Measurements from ENCODE around the gene NAPB. TPM values are rescaled to one million over a fixed set of nuclear protein-coding genes. Genes with fewer than 3 reads are reported as not detected.

NAPB gene
- total RNA-seq, 4 donors from 2014 or later = 7.4 to 13.9 (median 11.9) TPM

DNA sequence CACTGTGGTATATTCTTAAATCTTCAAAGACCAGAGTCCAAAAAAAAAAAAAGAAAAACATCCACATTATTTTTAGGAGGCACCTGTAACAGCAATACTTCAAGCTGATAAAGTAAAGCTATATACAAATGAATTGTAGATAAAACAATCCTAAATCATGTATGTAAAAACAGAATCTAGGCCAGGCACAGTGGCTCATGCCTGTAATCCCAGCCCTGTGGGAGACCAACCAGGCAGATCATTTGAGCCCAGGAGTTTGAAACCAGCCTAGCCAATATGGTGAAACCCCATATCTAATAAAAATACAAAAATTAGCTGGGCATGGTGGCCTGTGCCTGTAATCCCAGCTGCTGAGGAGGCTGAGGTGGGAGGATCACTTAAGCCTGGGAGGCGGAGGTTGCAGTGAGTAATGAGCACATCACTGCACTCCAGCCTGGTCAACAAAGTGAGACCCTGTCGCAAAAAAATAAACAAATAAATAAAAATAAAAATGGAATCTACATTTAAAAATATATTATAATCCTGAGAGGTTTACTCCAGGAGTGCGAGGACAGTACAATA lies 7.3 kb downstream of the NAPB start:
- H3K27me3 ChIP-seq = no peaks in the 10 kb centered on the region

DNA sequence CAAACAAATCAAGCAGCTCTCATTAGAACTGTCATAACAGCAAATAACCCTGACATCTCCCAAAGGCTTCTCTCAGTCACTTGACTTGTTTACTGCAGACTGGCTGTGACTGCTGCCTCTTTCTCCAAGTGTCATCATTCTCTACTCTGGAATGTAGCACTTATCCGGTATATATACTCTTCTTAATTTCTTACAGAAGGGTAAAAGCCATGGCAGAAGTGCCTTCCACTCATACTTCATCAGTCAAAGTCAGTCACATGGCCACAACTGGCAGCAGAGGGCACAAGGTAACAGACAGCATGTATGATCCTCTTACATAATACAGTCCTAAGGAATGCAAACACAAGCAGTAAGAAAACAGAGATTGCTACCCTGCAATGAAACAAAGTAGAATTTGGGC lies 9.3 kb downstream of the NAPB start:
- H3K27me3 ChIP-seq = no peaks in the 10 kb centered on the region
- H3K27ac ChIP-seq = no peak overlapping the region
- H3K4me1 ChIP-seq = peaks cover 0 to 6% (median 0%) of the 10 kb centered on the region in 4 donors
- H3K9me3 ChIP-seq = no peaks in the 10 kb centered on the region
- no peak for DNase-seq
- no peaks in the 10 kb centered on the region for H3K36me3 ChIP-seq
- H3K4me3 ChIP-seq = no peak overlapping the region
- TF ChIP-seq, protein P1, sequence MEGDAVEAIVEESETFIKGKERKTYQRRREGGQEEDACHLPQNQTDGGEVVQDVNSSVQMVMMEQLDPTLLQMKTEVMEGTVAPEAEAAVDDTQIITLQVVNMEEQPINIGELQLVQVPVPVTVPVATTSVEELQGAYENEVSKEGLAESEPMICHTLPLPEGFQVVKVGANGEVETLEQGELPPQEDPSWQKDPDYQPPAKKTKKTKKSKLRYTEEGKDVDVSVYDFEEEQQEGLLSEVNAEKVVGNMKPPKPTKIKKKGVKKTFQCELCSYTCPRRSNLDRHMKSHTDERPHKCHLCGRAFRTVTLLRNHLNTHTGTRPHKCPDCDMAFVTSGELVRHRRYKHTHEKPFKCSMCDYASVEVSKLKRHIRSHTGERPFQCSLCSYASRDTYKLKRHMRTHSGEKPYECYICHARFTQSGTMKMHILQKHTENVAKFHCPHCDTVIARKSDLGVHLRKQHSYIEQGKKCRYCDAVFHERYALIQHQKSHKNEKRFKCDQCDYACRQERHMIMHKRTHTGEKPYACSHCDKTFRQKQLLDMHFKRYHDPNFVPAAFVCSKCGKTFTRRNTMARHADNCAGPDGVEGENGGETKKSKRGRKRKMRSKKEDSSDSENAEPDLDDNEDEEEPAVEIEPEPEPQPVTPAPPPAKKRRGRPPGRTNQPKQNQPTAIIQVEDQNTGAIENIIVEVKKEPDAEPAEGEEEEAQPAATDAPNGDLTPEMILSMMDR (IDR thresholded peaks at IDR 0.05) = no peak
- TF ChIP-seq POLR2A (IDR thresholded peaks at IDR 0.05) = no peak

More for the DNA sequence above, 7.3 kb downstream of the NAPB start:
- DNase-seq = no peak
- Histone ChIP-seq H3K36me3 (no peaks in the 10 kb centered on the region), H3K4me3 (no peak overlapping the region), H3K4me1 (peaks cover 0 to 7% (median 0%) of the 10 kb centered on the region in 4 donors), H3K9me3 (no peaks in the 10 kb centered on the region), H3K27ac (no peak overlapping the region)
- TF ChIP-seq POLR2A (IDR thresholded peaks at IDR 0.05) = no peak
- TF ChIP-seq, protein P1 (IDR thresholded peaks at IDR 0.05) = no peak

DNA sequence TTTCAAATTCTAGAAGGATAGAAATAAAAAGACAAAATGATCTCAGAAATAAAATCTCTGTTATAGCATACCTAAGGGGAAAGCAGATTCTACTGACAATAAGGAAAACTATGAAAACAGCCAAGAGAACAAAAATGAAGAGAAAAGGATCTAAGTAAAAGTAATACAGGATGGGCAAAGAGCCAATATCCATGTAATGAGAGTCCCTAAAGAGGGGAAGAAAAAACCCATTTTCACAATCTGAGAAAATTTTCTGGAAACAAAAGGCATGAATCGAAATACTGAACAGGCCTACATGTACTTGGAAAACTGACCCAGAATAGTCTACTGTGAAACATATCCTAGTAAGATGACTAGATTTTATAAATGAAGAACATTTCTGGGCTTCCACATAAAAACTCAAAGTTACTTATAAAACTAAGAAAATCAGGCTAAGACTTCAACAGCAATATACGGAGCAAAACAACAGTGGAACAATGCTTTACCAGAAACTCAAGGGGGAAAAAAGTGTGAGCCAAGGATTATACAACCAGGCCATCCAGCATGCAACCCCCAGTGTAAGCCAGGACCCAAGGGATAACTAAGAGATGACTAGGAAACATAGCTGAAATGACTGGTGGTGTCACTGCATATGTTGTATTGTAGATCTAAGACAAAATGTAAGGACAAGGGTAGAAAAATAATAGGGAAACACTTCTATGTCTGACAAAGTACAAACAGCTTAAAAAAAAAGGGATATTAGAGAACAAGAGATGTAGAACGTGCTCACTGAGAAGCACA lies 10.2 kb downstream of the NAPB start:
- Histone ChIP-seq H3K4me1 (peaks cover 0 to 6% (median 0%) of the 10 kb centered on the region in 4 donors), H3K27ac (no peak overlapping the region), H3K4me3 (no peak overlapping the region), H3K36me3 (no peaks in the 10 kb centered on the region), H3K27me3 (no peaks in the 10 kb centered on the region), H3K9me3 (no peaks in the 10 kb centered on the region)
- no peak for DNase-seq
- no peak for TF ChIP-seq POLR2A (IDR thresholded peaks at IDR 0.05)
- TF ChIP-seq, protein P1 (IDR thresholded peaks at IDR 0.05) = no peak

DNA sequence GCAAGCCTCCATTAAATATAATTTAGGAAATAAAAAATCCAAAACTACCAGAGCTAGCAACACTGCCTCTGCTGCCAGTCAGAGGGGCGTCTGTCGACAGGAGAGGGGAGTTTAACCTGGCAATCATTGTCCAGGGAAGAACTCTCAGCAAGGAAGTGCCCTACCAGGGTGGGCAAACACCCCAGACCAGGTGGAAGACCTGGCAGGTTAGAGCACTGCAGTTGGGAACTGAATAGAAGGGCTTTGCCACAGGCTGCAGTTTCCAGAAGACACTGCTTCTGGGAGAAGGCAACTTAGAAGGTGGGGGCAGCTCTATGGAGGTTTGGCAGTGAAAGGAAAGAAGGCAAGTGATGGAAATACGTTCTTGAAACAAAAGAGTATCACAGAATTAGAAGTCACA lies 11.5 kb downstream of the NAPB start:
- Histone ChIP-seq H3K4me1 (peaks cover 0 to 6% (median 0%) of the 10 kb centered on the region in 4 donors), H3K36me3 (no peaks in the 10 kb centered on the region), H3K27ac (no peak overlapping the region), H3K9me3 (no peaks in the 10 kb centered on the region), H3K4me3 (no peak overlapping the region), H3K27me3 (no peaks in the 10 kb centered on the region)
- no peak for DNase-seq
- TF ChIP-seq, protein P1 (IDR thresholded peaks at IDR 0.05) = no peak
- no peak for TF ChIP-seq POLR2A (IDR thresholded peaks at IDR 0.05)

DNA sequence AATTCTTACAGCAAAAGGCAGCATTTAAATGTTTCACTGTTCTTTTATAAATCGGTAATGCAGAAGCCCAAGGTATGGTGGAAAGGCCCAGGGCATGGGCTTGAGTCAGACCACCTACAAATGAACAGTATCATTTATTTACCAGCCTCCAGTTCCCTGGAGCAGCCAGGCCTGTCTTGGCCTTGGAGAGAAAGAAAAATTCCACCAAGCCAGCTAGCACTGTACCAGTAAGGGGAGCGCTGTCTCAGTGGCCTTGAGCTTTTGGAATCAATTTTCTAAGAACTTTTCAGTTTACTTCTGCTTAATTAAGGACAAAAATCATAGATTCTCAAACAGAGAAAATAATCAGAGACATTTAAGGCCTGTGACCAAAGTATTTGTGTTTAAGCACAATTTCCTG lies 12.3 kb downstream of the NAPB start:
- Histone ChIP-seq H3K36me3 (no peaks in the 10 kb centered on the region), H3K9me3 (no peaks in the 10 kb centered on the region), H3K4me1 (peaks cover 0 to 6% (median 0%) of the 10 kb centered on the region in 4 donors), H3K4me3 (no peak overlapping the region), H3K27ac (no peak overlapping the region), H3K27me3 (no peaks in the 10 kb centered on the region)
- no peak for TF ChIP-seq POLR2A (IDR thresholded peaks at IDR 0.05)
- TF ChIP-seq, protein P1 (IDR thresholded peaks at IDR 0.05) = no peak
- no peak for DNase-seq
